ENCODE results near the gene SLC13A2. TPM values are rescaled to one million over a fixed set of nuclear protein-coding genes. Genes with fewer than 3 reads are reported as not detected.

The SLC13A2 gene
- total RNA-seq, 1 donor from 2014 or later = not detected

DNA sequence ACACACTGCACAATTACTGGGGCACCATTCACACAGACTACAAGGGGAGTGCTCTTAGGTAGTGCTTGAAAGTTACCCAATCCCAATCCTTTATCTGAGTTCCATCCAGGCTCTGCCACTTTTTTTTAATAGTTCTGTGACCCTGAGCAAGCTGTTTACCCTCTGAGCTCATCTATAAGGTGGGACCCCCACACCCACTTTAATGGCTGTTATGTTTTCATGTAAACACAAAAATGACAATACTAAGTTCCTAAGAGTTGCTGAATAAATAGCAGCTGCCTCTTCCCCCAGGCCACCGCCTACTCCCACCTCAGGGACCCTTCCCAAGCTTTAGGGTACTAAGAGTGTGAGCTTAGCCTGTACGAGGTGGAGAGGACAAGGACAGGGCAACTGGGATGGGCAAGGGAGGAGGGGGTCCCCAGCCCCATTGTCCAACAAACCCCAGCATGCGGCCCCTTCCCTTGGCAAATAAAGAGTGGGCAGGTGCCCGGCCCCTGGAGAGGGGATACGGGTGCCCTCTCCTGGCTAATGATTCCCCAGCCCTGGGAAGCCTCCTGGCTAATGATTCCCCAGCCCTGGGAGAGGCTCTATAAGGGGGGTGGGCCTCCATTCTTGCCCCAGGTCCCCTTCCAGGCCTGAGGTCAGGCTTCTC lies 14.6 kb downstream of the SLC13A2 start:
- ATAC-seq (no peak), DNase-seq (ENCODE audit: missing footprints) (no peak)
- intact Hi-C loops (cut with DNase I) = no loop called here

DNA sequence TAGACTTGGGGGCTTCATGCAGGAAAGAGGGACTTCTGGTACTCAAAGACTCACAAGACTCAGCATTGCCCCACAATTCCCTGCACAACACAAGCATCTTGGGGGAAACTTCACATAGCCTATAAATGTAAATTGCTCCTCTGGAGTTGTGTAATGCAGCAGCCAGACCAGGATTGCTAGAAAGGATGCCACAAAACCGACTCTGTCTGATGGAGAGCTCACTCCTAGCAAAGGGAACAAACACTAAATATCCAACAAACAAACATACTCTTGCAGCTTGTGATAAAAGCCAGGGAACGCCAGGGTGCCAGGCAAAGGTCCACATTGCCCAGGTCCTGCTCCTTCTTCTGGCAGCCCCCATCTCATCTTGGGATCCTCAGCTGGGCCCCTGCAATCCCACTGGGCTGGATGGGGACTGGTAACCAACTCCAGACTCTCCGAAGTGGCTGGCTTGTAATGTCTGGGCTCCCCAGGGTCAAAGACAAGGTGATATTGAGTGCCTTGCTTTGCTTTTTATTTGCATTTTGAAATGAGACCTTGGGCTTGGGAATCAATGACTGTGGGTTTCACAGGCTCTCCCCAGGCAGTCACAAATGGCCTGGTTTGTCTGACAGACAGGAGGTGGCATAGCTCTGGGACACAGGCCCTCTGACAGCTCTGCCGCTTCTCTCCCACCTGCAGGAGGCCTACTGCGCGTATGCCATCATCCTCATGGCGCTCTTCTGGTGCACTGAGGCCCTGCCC lies 15.3 kb downstream of the SLC13A2 start:
- intact Hi-C loops (cut with DNase I) = no loop called here
- no peak for ATAC-seq
- no peak for DNase-seq (ENCODE audit: missing footprints)

DNA sequence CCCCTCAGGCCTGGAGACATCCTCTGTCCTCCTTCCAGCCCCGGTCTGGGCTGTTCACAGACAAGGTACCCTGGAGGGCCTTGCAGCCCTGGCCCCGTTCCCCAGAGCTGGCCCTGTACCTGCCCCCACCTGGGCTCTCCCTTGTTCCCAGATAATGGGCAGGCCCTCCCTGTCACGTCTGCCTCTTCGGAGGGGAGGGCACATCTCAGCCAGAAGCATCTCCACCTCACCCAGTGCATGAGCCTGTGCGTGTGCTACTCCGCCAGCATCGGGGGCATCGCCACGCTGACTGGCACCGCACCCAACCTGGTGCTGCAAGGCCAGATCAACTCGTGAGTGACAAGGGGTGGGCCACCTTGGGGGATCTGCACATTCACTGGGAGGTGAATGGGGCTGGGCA lies 17.8 kb downstream of the SLC13A2 start:
- intact Hi-C loops (cut with DNase I) = loop anchor here (5.0 kb wide), 1 partner anchor 46 kb away; no protein-coding TSS in a partner anchor
- DNase-seq (ENCODE audit: missing footprints) (no peak), ATAC-seq (no peak)

DNA sequence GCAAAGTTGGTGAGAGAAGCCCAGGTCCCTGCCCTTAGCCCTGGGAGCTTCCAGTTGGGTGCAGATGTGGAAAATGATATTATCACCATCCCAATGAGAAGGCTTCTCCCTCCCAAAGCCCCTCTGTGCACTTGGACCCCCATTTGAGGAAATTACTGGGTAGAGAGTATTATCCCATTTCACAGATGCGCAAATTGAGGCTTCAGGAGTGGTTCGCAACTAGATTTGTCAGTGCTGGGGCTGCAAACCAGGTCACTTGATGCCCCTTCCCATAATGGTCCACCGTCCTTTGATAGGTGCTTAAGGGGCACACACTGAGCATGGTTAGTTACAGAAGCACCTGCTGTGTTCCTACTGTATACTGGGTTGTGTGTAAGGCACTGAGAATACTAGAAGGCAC lies 18.4 kb downstream of the SLC13A2 start:
- no peak for DNase-seq (ENCODE audit: missing footprints)
- intact Hi-C loops (cut with DNase I) = loop anchor here (5.0 kb wide), 1 partner anchor 45 kb away; no protein-coding TSS in a partner anchor
- no peak for ATAC-seq

DNA sequence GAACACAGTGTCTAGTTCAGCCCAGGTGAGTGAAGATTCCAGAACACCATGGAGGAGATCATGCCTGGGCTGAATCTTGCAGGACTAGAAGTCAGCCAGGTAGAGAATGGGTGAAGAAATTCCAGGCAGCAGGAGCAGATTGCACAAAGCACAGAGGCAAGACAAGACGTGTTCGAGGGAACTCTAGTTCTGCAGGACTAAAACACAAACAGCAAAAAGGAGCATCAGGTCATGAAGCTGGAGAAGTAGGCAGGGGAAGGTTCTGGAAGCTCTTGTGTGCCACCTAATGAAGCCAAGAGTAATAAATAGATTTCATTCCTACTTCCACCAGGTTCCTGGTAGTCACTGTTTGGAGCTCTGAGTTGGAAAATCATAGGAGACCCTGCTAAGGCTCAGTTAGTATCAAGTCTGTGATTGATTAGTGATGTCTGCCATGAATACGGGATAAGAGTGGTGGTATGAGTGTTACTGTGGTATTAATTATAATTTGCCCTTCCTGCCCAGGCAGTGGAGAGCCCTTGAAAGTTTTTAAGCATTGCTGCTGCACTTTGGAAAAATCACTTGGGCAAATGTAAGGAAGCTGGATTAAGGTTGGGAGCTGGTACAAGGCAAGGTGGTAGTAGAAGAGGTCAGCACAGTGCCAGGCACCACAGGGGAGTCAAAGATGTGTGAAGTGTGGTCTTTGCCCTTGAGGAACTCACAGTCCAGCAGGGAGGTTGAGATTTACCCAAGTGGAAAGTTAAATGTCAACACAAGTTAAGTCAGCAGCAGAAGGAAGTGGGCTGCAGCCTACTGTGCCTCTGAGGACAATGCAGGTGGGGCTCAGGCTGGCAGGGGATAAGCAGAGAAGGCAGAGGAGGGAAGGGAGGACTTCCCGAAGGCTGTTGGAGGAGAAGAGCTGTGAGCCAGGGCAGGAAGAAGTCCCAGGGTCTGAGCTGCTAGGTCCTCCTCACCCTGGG lies 19.2 kb downstream of the SLC13A2 start:
- ATAC-seq (no peak), DNase-seq (ENCODE audit: missing footprints) (no peak)
- intact Hi-C loops (cut with DNase I) = loop anchor here (5.0 kb wide), 1 partner anchor 45 kb away; no protein-coding TSS in a partner anchor

DNA sequence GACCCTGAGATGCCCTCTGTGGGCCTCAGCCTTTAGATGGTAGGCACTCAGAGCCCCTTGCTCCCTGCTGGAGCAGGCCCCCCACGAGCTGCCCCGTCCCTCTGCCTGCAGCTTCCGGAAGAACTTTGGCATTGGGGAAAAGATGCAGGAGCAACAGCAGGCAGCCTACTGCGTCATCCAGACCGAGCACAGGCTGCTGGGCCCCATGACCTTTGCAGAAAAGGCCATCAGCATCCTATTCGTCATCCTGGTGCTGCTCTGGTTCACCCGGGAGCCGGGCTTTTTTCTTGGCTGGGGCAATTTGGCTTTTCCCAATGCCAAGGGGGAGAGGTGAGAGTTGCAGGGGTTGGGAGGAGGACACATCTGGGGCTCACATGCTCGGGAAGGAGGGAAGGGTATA lies 20.0 kb downstream of the SLC13A2 start:
- ATAC-seq (no peak), DNase-seq (ENCODE audit: missing footprints) (no peak)
- intact Hi-C loops (cut with DNase I) = loop anchor here (5.0 kb wide), 1 partner anchor 44 kb away; no protein-coding TSS in a partner anchor

DNA sequence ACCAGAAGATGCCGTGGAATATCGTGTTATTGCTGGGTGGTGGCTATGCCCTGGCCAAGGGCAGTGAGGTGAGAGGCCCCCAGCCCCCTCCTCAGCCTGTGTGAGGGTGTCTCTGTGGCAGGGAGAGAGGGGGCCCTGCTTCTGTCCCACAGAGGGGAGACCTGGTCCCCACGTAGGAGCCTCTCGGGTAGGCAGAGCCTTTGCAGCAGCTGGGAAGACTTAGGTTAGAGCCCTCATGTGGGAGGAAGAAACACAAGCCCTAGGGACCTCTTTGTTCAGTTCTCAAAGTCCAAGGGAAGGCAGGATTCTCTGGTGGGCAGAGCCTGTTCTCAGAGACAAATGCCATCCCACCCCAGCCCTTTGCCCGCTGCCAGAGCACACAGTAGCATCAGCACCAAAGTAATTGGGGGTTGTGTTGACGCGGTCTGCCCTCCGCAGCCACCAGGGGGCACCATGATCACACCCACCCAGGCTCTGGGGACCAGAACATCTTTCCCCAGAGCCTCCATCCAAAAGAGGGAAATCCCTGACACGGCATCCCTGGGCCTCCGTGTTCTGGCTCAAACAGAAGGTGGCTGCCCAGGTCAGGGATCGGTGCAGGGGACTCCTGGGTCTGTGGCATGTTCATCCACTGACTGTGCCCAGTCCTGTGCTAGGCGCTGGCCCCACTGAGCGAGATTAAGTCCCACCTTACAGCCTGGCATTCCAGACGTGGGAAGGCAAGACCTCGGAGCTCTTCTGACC lies 21.2 kb downstream of the SLC13A2 start:
- peak; percentile 87 for DNase-seq (ENCODE audit: missing footprints)
- intact Hi-C loops (cut with DNase I) = loop anchor here (2.0 to 5.0 kb wide), 2 partner anchors 43 to 118 kb away; no protein-coding TSS in a partner anchor
- ATAC-seq = peak; percentile 62

DNA sequence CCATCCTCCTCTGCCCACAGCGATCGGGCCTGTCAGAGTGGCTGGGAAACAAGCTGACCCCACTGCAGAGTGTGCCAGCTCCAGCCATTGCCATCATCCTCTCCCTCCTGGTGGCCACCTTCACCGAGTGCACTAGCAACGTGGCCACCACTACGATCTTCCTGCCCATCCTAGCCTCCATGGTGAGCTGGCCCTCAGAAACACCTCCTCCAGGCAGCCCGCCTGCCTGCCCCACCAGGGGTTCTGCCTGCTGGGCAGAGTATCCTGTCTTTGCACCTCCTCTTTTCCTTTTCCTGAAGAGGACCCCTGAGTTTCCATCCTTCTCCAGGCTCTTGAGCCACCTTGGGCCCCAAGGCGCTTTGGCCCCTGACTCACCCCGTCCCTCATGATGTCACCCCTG lies 22.2 kb downstream of the SLC13A2 start:
- ATAC-seq = no peak
- DNase-seq (ENCODE audit: missing footprints) = no peak
- intact Hi-C loops (cut with DNase I) = loop anchor here (2.0 kb wide), 1 partner anchor 117 kb away; no protein-coding TSS in a partner anchor

DNA sequence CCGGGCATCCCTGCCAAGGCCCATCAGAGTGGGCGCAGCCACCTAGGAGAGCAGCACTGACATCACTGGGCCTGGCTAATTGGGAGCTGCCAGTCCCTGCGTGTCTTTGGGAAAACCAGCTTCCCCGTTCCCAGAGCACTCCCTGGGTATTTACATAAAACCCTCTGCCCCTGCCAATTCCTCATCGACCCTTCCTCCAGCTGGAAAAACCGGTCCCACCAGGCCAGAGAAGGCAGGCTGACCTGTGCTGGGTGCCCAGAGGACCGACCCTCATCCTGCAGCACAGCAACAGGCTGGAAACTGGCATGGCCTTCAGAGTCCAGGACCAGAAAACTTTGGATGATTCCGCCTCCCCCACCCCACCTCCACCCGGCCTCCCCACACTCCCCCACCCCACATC lies 24.5 kb downstream of the SLC13A2 start:
- DNase-seq (ENCODE audit: missing footprints) (no peak), ATAC-seq (no peak)
- intact Hi-C loops (cut with DNase I) = no loop called here

DNA sequence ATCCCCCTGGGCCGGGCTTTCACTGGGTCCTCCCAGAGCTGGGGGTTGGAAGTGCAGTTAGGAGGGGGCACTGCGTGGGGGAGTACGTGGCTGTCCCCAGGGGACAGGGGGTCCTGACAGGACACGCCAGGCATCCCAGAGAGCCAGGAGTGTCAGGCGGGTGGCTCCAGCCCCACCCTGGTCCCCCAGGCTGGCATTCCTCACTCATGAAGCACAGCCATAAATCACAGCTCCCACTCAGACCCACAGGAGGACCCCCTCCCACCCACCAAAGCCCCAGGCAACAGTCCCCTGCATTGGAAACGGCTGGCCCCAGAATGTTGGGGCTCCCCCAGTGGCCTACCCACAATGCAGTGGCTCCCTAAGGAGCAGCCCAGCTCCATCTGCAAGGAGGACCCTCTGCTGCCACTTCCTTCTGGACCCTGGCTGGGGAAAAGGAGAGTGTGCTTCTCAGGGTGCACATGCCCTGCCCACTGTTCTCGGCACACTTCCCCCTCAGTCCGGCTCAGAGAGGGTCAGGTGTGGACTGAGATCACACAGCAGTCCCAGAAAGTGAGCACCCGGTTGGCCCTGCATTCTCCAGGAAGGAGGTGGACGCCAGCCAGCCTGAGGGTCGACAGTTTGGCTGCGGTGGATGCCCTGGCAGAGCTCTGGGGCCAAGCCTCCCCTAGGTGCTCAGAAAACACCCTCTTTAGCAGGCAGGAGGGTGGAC lies 25.4 kb downstream of the SLC13A2 start:
- ATAC-seq (no peak), DNase-seq (ENCODE audit: missing footprints) (no peak)
- intact Hi-C loops (cut with DNase I) = no loop called here

DNA sequence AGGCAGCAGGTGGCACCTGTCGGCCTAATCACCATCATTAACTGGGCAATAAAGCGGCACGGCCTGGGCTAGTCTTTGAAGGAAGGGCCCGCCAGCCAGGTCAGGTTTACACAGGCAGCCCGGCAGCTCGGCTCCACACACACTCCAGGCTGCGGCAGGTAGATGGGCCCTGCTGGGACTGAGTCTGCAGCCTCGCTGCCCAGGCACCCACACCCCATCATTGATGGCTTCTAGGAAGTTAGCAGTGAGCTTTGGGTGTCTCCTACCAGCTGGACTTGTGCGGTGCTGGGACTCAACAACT lies 25.9 kb downstream of the SLC13A2 start:
- no peak for DNase-seq (ENCODE audit: missing footprints)
- intact Hi-C loops (cut with DNase I) = no loop called here
- ATAC-seq = no peak

DNA sequence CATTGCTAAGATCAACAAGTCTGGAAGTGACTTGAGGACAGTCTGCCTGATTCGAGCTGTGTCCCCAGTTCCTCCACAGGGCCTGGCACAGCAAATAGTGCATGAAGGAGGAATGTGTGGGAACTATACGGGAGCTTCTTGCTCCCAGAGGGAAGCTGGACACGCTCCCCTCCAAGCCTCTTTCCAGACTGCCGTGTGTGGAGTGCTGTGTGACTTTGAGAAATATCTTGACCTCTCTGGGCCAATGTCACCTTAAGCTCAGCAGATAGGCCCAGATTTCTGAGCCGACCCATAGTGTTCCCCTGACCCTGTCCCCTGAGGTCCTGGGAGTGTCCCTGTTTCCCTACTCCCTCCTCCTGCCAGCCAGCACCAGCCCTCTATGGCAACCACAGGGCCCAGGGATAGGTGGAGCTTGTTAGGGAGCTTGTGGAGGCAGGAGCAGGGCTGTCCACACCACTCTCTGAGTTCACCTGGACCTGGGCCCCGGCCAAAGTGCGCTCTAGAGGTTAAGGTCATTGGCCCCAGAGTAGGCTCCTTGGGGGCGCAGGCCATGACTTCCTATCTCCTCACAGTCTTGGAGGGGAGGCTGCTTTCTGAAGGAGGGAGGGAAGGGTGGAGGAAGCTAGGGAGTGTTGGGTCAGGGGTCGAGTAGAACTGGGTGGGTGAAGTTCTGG lies 26.4 kb downstream of the SLC13A2 start:
- DNase-seq (ENCODE audit: missing footprints) (no peak), ATAC-seq (no peak)
- intact Hi-C loops (cut with DNase I) = no loop called here

DNA sequence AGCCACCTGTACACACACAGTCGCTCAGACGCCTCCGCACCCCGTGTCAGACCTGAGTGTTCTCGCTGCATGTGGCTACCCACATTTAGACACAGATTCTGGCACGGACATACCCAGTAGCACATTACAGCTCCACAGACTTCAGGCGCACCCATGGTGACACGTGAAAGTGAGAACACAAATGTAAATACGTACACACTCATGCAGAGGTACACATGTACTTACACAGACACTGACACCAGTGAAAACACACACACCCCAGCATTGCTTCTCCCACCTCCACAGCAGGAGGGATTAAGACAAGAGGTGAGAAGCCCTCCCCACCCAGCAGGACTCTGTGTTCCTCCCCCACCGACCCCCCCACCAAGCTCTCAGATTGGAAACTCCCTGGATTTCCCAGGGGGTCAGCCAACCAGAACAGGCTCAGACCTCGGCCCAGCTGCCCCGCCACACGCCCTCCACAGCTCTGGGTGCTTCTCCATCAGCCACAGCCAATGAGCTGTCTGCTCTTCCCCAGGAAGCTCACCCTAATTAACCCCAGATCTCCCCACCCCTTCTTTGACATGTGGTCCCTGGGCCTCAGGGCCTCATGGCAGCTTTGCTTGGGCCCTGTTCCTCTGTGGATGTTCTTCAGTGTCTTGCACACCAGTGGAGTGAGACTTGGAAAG lies 27.4 kb downstream of the SLC13A2 start:
- ATAC-seq = no peak
- intact Hi-C loops (cut with DNase I) = no loop called here
- DNase-seq (ENCODE audit: missing footprints) = no peak

DNA sequence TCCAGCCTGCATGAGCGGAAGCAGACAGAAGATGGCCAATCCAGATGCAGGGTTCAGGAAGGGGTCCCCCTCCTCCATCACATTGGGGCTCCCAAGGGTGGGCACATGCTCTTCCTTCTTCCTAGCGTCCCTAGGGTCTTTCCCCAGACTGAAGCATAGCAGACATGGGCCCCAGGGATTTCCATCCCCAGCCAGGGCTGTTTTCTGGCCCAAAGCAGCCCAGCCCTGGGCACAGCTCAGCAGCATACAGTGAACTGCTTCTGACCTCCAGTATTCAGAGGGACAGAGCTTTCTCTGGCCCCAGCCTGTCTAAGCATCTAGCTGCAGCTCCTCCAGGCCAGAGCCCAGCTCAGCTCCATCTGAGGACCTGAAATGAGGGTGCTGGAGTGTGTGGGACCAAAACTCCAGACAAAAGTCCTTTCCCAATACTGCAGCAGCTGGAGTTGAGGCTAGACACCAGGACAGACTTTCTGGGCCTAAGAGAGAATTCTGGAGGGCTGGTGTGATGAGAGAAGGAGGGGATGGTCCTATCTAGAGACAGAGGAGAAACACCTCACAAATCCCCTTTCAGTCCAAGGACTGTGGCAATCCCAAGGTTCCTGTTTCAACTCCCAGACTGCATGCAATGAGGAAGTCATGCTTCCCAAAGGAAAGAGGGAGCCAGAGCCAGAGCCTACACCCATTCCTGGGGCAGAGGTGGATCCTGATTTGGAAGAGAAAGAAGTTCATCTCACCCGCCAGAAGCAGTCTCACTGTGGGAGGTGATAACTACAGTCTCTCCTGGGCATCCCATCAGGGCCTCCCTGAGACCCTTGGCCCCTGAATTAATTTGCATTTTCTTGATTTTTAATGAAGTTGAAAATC lies 28.2 kb downstream of the SLC13A2 start:
- ATAC-seq (no peak), DNase-seq (ENCODE audit: missing footprints) (no peak)
- intact Hi-C loops (cut with DNase I) = no loop called here

DNA sequence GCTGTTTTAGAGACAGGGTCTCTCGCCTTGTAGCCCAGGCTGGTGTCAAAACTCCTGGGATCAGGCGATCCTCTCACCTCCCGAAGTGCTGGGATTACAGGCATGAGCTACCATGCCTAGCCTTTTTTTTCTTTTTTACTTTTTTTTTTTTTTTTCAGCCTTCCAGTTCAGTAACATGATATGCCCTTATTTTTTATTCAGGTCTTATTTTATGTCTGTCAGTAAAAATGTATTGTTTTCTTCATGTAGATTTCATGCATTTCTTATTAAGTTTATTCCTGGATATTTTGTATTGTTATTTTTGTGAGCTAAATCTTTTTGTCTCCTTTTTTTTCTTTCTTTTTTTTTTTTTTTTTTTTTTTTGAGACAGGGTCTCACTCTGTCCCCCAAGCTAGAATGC lies 30.0 kb downstream of the SLC13A2 start:
- ATAC-seq (no peak), DNase-seq (ENCODE audit: missing footprints) (no peak)
- intact Hi-C loops (cut with DNase I) = no loop called here

DNA sequence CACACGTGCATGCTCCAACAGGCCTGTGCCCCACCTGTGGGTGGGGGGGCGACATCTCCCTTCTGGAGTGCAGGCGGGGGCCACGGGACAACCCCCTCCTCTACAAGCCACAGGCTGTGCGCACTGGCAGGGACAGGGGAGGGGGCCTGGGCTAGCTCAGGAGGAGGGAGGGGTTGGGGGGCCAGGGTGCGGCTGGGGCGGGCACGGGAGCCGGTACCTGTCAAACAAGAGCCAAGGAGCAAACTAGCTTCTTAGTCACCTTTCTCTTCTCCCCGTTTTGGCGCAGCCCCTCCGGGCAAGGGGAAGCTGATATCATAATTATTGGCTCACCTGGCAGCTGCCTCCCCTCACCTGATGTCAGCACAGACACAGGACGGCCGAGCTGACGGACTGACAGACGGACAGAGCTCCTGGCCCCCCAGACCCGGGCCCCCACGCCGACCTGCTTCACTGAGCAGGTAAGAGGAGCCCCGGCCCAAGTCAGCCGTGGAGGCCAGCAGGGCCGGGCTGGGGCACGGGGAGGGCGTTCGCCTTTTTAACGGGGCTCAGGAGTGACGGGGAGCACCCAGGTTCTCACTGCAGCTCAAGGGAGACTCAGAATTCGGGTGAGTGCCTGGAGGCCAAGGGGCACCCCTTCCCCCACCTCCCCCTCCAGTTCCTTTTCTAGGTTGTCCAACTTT lies 32.7 kb downstream of the SLC13A2 start, which contains the start of gene FOXN1:
TSS of gene FOXN1 (plus strand) at position 363 of the 680 bp plus-strand sequence. CDS start 17,622 bp downstream, outside the sequence.
- intact Hi-C loops (cut with DNase I) = no loop called here

More for the DNA sequence above, 32.7 kb downstream of the SLC13A2 start, which contains the start of gene FOXN1:
- ATAC-seq (no peak), DNase-seq (ENCODE audit: missing footprints) (no peak)
